Measurements from ENCODE around the gene SLC48A1. TPM values are rescaled to one million over a fixed set of nuclear protein-coding genes. Genes with fewer than 3 reads are reported as not detected.

Gene SLC48A1
- total and polyA plus RNA-seq, 10 of the 15 experiments (the other 5 are each of a cell fraction or from before 2014, with no cell fraction given), result 1.1 to 4.9 (median 1.9) TPM

DNA sequence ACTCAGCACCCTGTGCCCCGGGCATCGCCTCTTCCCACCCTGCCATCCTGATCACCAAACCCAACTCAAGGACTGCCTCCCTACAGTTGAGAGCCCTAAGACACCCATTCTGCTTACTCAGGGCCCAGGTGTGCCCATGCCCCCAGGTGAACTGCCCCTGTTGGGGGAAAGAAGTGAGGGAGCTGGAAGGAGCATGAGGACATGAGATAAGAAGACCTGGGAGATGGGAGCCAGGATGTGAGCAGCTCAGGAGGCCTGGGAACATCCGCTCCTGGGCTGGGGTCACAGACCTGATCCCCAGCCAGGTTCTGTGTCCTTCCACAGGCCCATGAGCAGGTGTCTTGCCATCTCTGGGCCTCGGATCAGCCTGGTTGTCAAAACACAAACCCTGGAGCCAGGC lies 20.9 kb upstream of the SLC48A1 start (continued):
- no peak for TF ChIP-seq ZBTB33 (IDR thresholded peaks at IDR 0.05)

GRCh38 chr12:47752552-47752951 lies 20.5 kb upstream of the SLC48A1 start:
- Histone ChIP-seq H3K9ac (ENCODE audit: control insufficient read depth, insufficient read depth, low read length) (no peak overlapping the region), H3K79me2 (ENCODE audit: control insufficient read depth, insufficient read depth, low read length) (no peaks in the 10 kb centered on the region), H3K4me3 (no peak overlapping the region), H3K27me3 (replicated peaks in 1 of 2; ENCODE audit: control insufficient read depth in 2 of 2, insufficient read depth in 2 of 2, low read length in 1 of 2) (no peaks in the 10 kb centered on the region), H3K9me3 (replicated peaks; ENCODE audit: control insufficient read depth, insufficient read depth, low read length) (no peaks in the 10 kb centered on the region), H2AFZ (ENCODE audit: control insufficient read depth, low read depth, low read length) (no peak overlapping the region), H3K4me1 (ENCODE audit: control insufficient read depth, insufficient read depth, low read length) (peaks cover 37% of the 10 kb centered on the region), H3K27ac (ENCODE audit: control insufficient read depth, insufficient read depth) (no peak overlapping the region), H3K4me2 (ENCODE audit: control insufficient read depth, insufficient read depth) (no peak overlapping the region), H3K36me3 (ENCODE audit: control insufficient read depth in 2 of 2, insufficient read depth in 2 of 2, low read length in 1 of 2) (no peaks in the 10 kb centered on the region), H4K20me1 (ENCODE audit: control insufficient read depth, insufficient read depth) (no peaks in the 10 kb centered on the region)
- 86% methylated on average over 7 of the region's 7 CpGs for WGBS (ENCODE audit: insufficient coverage, insufficient replicate concordance, low lambda C conversion rate, missing lambda C conversion rate)
- ATAC-seq (no peak), FAIRE-seq (no peak), DNase-seq (ENCODE audit: low read depth, low spot score) (no peak)
- in situ Hi-C loops (cut with MboI) (no loop called here), intact Hi-C loops (cut with micrococcal nuclease; ENCODE audit: unreplicated experiment) (no loop called here)
- POLR2A ChIA-PET, result no interaction called here
- no TSS peak for BruUV-seq (replicated peaks)
- RAD21 ChIA-PET (ENCODE audit: unreplicated experiment), result interaction anchor here (12.6 kb wide), 1 partner anchor 10 kb away, joined by 237 read pairs; no protein-coding TSS in a partner anchor
- SMC1A ChIA-PET (ENCODE audit: uncharacterized antibody, unreplicated experiment), result interaction anchor here (10.3 to 12.2 kb wide), 2 partner anchors 8 to 16 kb away, joined by 97 to 277 read pairs; no protein-coding TSS in a partner anchor
- TF ChIP-seq ELK1 (IDR thresholded peaks at IDR 0.05; ENCODE audit: low read depth, low read length), result no peak
- TF ChIP-seq DPF2 (IDR thresholded peaks at IDR 0.05), result no peak
- TF ChIP-seq SP1 (IDR thresholded peaks at IDR 0.05; ENCODE audit: low read depth, low read length), result no peak
- TF ChIP-seq, protein P1, sequence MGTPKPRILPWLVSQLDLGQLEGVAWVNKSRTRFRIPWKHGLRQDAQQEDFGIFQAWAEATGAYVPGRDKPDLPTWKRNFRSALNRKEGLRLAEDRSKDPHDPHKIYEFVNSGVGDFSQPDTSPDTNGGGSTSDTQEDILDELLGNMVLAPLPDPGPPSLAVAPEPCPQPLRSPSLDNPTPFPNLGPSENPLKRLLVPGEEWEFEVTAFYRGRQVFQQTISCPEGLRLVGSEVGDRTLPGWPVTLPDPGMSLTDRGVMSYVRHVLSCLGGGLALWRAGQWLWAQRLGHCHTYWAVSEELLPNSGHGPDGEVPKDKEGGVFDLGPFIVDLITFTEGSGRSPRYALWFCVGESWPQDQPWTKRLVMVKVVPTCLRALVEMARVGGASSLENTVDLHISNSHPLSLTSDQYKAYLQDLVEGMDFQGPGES (IDR thresholded peaks at IDR 0.05), result no peak
- TF ChIP-seq, protein P2, sequence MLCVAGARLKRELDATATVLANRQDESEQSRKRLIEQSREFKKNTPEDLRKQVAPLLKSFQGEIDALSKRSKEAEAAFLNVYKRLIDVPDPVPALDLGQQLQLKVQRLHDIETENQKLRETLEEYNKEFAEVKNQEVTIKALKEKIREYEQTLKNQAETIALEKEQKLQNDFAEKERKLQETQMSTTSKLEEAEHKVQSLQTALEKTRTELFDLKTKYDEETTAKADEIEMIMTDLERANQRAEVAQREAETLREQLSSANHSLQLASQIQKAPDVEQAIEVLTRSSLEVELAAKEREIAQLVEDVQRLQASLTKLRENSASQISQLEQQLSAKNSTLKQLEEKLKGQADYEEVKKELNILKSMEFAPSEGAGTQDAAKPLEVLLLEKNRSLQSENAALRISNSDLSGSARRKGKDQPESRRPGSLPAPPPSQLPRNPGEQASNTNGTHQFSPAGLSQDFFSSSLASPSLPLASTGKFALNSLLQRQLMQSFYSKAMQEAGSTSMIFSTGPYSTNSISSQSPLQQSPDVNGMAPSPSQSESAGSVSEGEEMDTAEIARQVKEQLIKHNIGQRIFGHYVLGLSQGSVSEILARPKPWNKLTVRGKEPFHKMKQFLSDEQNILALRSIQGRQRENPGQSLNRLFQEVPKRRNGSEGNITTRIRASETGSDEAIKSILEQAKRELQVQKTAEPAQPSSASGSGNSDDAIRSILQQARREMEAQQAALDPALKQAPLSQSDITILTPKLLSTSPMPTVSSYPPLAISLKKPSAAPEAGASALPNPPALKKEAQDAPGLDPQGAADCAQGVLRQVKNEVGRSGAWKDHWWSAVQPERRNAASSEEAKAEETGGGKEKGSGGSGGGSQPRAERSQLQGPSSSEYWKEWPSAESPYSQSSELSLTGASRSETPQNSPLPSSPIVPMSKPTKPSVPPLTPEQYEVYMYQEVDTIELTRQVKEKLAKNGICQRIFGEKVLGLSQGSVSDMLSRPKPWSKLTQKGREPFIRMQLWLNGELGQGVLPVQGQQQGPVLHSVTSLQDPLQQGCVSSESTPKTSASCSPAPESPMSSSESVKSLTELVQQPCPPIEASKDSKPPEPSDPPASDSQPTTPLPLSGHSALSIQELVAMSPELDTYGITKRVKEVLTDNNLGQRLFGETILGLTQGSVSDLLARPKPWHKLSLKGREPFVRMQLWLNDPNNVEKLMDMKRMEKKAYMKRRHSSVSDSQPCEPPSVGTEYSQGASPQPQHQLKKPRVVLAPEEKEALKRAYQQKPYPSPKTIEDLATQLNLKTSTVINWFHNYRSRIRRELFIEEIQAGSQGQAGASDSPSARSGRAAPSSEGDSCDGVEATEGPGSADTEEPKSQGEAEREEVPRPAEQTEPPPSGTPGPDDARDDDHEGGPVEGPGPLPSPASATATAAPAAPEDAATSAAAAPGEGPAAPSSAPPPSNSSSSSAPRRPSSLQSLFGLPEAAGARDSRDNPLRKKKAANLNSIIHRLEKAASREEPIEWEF (IDR thresholded peaks at IDR 0.05; ENCODE audit: insufficient replicate concordance, low read depth, low read length), result no peak
- TF ChIP-seq SIN3A (IDR thresholded peaks at IDR 0.05; ENCODE audit: low read depth, low read length), result no peak
- TF ChIP-seq, protein P3, sequence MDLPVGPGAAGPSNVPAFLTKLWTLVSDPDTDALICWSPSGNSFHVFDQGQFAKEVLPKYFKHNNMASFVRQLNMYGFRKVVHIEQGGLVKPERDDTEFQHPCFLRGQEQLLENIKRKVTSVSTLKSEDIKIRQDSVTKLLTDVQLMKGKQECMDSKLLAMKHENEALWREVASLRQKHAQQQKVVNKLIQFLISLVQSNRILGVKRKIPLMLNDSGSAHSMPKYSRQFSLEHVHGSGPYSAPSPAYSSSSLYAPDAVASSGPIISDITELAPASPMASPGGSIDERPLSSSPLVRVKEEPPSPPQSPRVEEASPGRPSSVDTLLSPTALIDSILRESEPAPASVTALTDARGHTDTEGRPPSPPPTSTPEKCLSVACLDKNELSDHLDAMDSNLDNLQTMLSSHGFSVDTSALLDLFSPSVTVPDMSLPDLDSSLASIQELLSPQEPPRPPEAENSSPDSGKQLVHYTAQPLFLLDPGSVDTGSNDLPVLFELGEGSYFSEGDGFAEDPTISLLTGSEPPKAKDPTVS (IDR thresholded peaks at IDR 0.05; ENCODE audit: low read depth, low read length), result no peak
- TF ChIP-seq CHD1 (IDR thresholded peaks at IDR 0.05; ENCODE audit: low read depth, low read length), result no peak
- TF ChIP-seq SUZ12 (IDR thresholded peaks at IDR 0.05; ENCODE audit: unreplicated experiment), result no peak
- CTCF ChIA-PET, result interaction anchor here (9.4 to 14.5 kb wide), 3 partner anchors 8 to 36 kb away, joined by 86 to 507 read pairs (median 166); partner anchors contain the start of gene SLC48A1
